CD4-positive, alpha-beta T cell treated with Interleukin-15 for 1 hour (primary cell): Measurements from ENCODE around the gene MSH2.
A peak's percentile ranks its signal among the peaks of the same experiment; 100 is the strongest.

Source experiments
- DNase-seq: peaks from one replicate; pipeline ENCODE4 v3.0.0-alpha.2; 2020

The MSH2 gene

DNA sequence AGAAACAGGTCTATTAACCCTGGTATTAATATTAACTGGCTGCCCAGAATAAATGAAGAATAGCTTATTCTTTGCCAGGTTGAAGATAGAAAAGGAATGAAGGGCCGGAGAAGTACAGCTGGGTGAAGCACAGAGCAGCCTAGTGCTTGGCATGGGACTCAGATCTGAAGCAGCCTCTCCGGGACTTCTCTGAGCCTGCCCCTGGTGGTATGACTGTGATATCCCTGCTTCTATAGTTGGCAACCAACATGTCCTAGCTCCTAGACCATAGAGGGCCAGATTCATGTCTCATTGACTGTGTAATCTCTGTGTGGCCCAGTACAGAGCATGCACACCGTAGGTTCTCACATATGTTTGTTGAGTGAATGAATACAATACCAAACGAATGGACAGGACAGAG lies 107.8 kb downstream of the MSH2 start:
- DNase-seq = no peak

GRCh38 chr2:47512581-47513083 lies 109.7 kb downstream of the MSH2 start:
- no peak for DNase-seq

DNA sequence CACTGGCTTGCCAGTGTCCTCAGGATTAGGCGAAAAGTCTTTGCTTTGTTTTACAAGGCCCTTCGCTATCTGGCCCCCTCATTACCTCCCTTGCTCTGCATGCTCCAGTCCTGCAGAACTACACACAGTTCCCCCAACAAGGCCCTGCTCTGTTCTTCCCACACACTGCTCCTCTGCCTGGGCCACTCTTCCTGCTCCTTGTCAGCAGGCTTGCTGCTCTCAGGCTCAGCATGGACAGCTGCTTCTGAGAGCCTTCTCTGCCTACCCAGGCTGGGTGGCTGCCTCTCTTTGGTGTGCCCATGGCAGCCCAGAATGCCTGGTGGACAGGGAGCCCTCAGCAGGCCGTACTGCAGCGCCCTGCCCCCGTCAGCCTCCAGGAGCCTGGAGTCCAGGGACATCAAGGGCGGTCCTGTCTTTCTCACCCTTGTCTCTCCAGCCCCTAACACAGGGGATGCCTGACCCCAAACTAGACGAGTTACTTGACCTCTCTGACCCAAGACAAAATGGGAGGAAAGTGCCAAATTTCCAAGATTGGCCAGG lies 111.1 kb downstream of the MSH2 start:
- no peak for DNase-seq

DNA sequence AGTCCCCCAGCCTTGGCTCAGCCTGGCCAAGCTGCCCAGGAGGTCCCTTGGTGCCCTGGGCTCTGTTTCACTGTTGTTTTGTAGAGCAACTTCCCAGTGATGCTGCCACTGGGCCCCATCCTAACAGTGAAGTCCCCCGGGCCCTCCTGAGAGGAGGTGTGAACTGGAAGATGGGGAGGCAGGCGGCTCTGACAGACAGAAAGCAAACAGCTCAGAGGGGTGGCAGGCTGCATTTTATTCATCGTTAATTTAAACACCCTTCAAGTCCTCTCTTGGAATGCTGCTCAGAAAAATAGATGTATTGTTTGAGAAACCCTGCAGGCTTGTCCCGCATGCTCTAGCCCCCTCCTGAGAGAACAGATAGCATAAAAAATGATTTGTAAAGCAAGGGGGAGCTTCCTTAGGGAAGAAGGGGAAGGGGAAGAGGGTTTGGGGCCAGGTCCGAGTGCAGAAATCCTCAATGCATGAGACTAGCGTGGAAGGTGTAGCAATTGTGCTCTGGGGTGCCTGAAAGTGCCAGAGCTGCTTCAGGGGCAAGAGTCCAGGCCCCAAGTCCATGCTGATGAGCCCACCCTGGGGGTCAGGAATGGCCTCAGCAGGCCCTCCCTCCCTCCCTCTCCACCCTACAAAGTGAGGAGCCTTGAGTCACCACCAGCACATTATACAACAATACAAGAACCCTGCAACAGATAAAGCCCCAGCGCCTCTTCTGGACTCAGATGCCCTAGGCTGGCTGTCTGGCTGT lies 113.6 kb downstream of the MSH2 start:
- DNase-seq = no peak

GRCh38 chr2:47518497-47519146 lies 115.7 kb downstream of the MSH2 start:
- no peak for DNase-seq

- no peak for DNase-seq
Observed at GRCh38 chr2:47519147-47519537, 116.2 kb downstream of the MSH2 start.

DNA sequence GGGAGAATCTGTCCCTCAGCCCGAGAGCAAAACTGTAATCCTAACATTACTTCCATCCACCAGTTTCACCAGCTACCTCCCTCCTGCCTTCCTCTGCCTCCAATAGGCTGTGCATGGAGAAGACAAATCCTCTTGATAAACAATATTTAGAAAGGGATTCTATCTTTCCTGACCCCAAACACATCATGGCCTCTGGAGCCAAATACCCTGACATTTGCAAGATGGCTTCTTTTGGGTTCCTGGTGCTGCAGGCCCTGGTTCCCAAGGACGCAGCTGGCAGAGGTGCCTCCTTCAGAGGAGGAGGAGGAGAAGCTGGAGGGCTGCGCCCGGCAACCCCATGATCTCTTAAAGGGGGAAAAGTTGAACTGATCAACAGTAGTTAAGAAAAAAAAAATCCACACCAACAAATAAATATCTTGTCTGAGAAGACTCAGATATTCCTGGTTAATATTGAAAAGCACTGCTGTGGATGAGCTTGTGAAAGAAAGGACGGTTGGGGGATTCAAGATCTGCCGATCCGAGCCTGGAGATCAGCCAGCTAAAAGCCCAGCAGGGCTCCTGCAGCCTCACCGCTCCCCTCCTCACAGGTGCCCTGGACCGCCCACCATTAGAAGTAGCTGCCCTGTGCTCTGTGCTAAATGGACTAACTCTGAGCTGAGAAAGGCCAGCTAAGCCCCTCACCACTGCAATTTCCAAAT lies 116.8 kb downstream of the MSH2 start:
- DNase-seq = no peak

DNA sequence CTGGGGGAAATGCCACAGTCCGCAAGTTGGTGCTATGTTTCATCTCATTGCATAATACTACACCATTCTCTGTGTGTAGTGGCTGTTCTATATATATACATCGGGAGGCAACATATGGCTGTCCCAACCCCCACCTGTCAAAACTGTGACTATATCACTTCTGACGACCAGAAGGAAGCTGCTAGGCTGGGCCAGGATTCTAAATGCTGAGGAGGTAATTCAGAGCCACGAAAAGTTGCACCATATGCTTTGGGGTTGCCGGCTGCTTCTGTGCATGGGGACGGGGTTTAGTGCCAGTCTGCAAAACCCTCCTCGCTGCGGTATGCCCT lies 117.3 kb downstream of the MSH2 start:
- DNase-seq = no peak

GRCh38 chr2:47520825-47521665 lies 118.1 kb downstream of the MSH2 start:
- peak; percentile 84 for DNase-seq

DNA sequence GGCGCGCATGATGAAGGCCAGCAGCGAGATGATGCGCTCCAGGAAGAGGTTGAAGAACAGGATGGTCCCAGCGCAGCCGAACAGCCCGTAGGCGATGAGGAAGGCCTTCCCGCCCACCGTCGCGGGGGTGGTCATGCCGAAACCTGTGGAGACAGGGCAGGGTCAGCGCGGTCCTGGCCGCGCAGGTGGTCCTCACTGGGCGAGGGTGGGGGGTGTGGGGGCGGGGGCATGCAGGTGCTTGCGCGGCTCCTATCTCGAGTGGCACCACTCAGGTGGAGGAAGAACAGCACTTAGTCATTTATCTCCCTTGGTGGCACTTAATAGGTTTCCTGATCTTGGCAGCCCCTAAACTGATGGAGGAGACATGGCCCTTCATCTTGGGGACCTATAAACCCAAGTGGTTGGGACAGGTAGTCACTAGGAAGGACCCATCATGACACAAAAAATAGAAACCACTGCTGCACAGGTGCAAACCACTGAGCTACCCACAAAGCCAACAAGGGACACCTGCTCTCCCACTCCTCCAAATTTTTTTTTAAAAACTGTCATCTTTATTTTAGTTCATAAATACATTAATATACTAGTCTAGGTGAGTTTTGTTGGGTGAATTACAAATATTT lies 118.8 kb downstream of the MSH2 start:
- DNase-seq = no peak

DNA sequence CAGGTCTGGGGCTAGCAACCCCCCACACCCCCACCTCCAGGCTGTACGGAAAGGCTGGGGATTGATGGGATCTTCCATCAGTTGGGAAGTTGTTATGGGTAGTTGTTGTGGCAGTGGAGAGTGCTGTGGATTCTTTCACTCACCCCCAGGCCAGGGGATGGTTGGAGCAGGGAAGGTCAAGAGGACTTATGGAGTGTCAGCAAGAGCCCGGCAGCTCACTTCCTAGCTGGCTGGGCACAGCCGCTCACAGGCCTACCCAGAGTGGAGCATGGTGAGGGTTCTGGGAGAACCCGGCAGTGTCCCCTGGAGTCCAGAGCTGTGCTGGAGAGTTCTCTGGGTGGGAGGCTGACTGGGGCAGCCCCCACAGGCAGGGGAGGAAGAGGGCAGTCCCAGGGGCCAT lies 122.2 kb downstream of the MSH2 start:
- DNase-seq = no peak

GRCh38 chr2:47528455-47528854 lies 125.5 kb downstream of the MSH2 start:
- DNase-seq = no peak

DNA sequence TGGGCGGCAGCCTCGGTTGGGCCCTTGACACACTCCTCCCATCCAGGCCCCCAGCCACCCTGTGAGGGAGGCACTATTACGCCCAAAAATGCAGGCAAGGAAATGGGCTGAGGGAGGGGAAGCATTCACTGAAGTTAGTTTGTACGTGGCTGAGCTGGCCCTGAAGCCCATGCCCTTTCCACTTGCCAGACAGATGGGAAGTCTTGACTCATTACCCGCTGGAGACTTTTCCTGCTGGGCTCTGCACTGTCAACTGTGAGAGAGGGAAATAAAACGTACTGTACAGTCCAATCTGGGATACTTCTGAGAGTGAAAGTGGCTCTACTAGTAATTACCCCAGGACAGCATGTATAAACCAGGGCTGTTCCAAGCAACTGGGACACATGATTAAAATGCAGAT lies 125.9 kb downstream of the MSH2 start:
- DNase-seq = no peak

- no peak for DNase-seq
Observed at GRCh38 chr2:47530105-47530760, 127.3 kb downstream of the MSH2 start.

- no peak for DNase-seq
Observed at GRCh38 chr2:47531378-47532042, 128.6 kb downstream of the MSH2 start.
